Activated CD4-positive, alpha-beta T cell treated with anti-CD3 and anti-CD28 coated beads for 36 hours (primary cell): Measurements from ENCODE around the gene SYNGR1. TPM values are rescaled to one million over a fixed set of nuclear protein-coding genes. Genes with fewer than 3 reads are reported as not detected.
"Not testable (repeated sequence)": the region's sequence is repeated elsewhere in the genome, so short reads cannot be mapped to it uniquely, and the experiment has no call there.

Experiments used
- ATAC-seq: fragments of 200-7000 bp; cut with Tn5 transposase; one replicate; pipeline ENCODE4 v1.10.0; 2021; ENCODE audit warnings: mild to moderate bottlenecking, moderate library complexity
- CTCF ChIA-PET: fragments of 350-600 bp; sonication (Branson Sonifier 250); formaldehyde crosslinking; loops from one replicate; lab custom pipeline; 2021; ENCODE audit warnings: antibody characterized with exemption; lab: Charles Lee
- POLR2A ChIA-PET: fragments of 350-600 bp; sonication (Branson Sonifier 250); formaldehyde crosslinking; loops from one replicate; lab custom pipeline; 2021; ENCODE audit warnings: antibody characterized with exemption, inconsistent platforms; lab: Charles Lee
- DNase-seq: peaks from one replicate; pipeline ENCODE4 v3.0.0-alpha.2; 2020
- H3K27ac Mint-ChIP-seq: one replicate; pipeline ENCODE4 v1.8.0; 2021; ENCODE audit warnings: mixed read lengths
- H3K27me3 Mint-ChIP-seq: one replicate; pipeline ENCODE4 v1.8.0; 2021; ENCODE audit warnings: mixed read lengths
- H3K36me3 Mint-ChIP-seq: one replicate; pipeline ENCODE4 v1.8.0; 2021; ENCODE audit warnings: low read depth, mixed read lengths
- H3K4me1 Mint-ChIP-seq: one replicate; pipeline ENCODE4 v1.8.0; 2021; ENCODE audit warnings: mixed read lengths
- H3K4me3 Mint-ChIP-seq: one replicate; pipeline ENCODE4 v1.8.0; 2021; ENCODE audit warnings: mild to moderate bottlenecking, moderate library complexity, mixed read lengths
- H3K9me3 Mint-ChIP-seq: one replicate; pipeline ENCODE4 v1.8.0; 2021; ENCODE audit warnings: low read depth, mixed read lengths
- intact Hi-C, 2 experiments: fragments of 100-400 bp; cut with DNase I in 1 of 2; cut with micrococcal nuclease in 1 of 2; formaldehyde crosslinking; loops; one replicate each; pipeline versions ENCODE4 v1.14.2 to v1.15.1; 2022 to 2024; cut with DNase I, micrococcal nuclease
- total RNA-seq, 2 experiments: library from RNA; stranded (reverse); gene quantifications; one replicate each; pipeline ENCODE4 v1.2.3, GENCODE V29; 2021

SYNGR1 gene
- total RNA-seq, 2 experiments from 2014 or later = 0.58 to 0.89 TPM

GRCh38 chr22:39409516-39410029 is 59.8 kb downstream of the SYNGR1 start:
- peaks cover 20% of the 10 kb centered on the region for H3K36me3 Mint-ChIP-seq
- H3K9me3 Mint-ChIP-seq = no peaks in the 10 kb centered on the region
- intact Hi-C loops = loop anchor here in 1 of 2 experiments (10.0 kb wide), 1 partner anchor 105 kb away; no protein-coding TSS in a partner anchor
- H3K4me3 Mint-ChIP-seq = no peak overlapping the region
- H3K27me3 Mint-ChIP-seq = no peaks in the 10 kb centered on the region
- no peak for DNase-seq
- no peak overlapping the region for H3K27ac Mint-ChIP-seq
- no peak for ATAC-seq
- CTCF ChIA-PET = interaction anchor here (0.7 kb wide), 1 partner anchor 258 kb away, joined by 3 read pairs; no protein-coding TSS in a partner anchor
- POLR2A ChIA-PET = interaction anchor here (0.6 kb wide), 1 partner anchor 511 kb away, joined by 6 read pairs; no protein-coding TSS in a partner anchor
- peaks cover 80% of the 10 kb centered on the region for H3K4me1 Mint-ChIP-seq

GRCh38 chr22:39410264-39410663 is 60.5 kb downstream of the SYNGR1 start:
- Mint-ChIP-seq H3K9me3 (no peaks in the 10 kb centered on the region), H3K36me3 (peaks cover 16% of the 10 kb centered on the region), H3K27ac (no peak overlapping the region), H3K4me1 (peaks cover 80% of the 10 kb centered on the region), H3K27me3 (no peaks in the 10 kb centered on the region), H3K4me3 (no peak overlapping the region)
- intact Hi-C loops = no loop called here
- no peak for DNase-seq
- ChIA-PET POLR2A (interaction anchor here (0.6 kb wide), 1 partner anchor 91 kb away, joined by 3 read pairs; the partner anchor contains the start of gene RPL3), CTCF (interaction anchor here (0.7 to 1.7 kb wide), 4 partner anchors 9 to 257 kb away, joined by 3 to 8 read pairs (median 3); partner anchors contain the start of gene TAB1)
- ATAC-seq = no peak

DNA sequence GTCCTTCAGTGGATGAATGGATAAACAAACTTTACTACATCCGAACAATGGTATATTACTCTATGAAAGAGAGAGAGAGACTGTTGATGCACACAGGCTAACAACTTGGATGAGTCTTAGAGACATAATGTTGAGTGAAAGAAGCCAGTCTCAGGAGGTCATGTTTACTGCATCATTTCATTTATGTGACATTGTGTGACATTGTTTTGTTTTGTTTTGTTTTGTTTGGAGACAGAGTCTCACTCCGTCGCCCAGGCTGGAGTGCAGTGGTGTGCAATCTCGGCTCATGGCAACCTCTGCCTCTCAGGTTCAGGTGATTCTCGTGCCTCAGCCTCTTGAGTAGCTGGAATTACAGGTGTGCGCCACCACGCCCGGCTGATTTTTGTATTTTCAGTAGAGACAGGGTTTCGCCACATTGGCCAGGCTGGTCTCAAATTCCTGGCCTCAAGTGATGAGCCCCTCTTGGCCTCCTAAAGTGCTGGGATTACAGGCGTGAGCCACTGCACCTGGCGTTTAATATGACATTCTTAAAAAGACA is 62.1 kb downstream of the SYNGR1 start:
- not testable (repeated sequence) for H3K27me3 Mint-ChIP-seq, H3K9me3 Mint-ChIP-seq
- intact Hi-C loops = loop anchor here in 1 of 2 experiments (1.0 kb wide), 1 partner anchor 13 kb away; the partner anchor contains the start of gene TAB1

GRCh38 chr22:39413204-39413603 is 63.4 kb downstream of the SYNGR1 start:
- H3K27me3 Mint-ChIP-seq, intact Hi-C loops, H3K27ac Mint-ChIP-seq, ATAC-seq, DNase-seq, H3K9me3 Mint-ChIP-seq: not testable (repeated sequence)
- peaks cover 16% of the 10 kb centered on the region for H3K36me3 Mint-ChIP-seq
- POLR2A ChIA-PET = interaction anchor here (0.6 to 1.5 kb wide), 2 partner anchors 14 to 116 kb away, joined by 3 to 6 read pairs; partner anchors contain the start of gene TAB1
- H3K4me3 Mint-ChIP-seq = peak overlapping the region; percentile 15
- CTCF ChIA-PET = interaction anchor here (0.8 to 1.7 kb wide), 3 partner anchors 10 to 23 kb away, joined by 4 to 7 read pairs (median 5); partner anchors contain the start of gene TAB1
- H3K4me1 Mint-ChIP-seq = peaks cover 73% of the 10 kb centered on the region

More for the DNA sequence above, 62.1 kb downstream of the SYNGR1 start:
- ATAC-seq, DNase-seq, H3K4me3 Mint-ChIP-seq: not testable (repeated sequence)
- ChIA-PET CTCF (interaction anchor here (0.7 to 1.7 kb wide), 4 partner anchors 9 to 117 kb away, joined by 3 to 7 read pairs (median 4); partner anchors contain the start of gene TAB1), POLR2A (interaction anchor here (0.7 kb wide), 1 partner anchor 1399 kb away, joined by 6 read pairs; no protein-coding TSS in a partner anchor)
- H3K4me1 Mint-ChIP-seq = peaks cover 83% of the 10 kb centered on the region
- peaks cover 14% of the 10 kb centered on the region for H3K36me3 Mint-ChIP-seq
- peak overlapping the region; percentile 60 for H3K27ac Mint-ChIP-seq

DNA sequence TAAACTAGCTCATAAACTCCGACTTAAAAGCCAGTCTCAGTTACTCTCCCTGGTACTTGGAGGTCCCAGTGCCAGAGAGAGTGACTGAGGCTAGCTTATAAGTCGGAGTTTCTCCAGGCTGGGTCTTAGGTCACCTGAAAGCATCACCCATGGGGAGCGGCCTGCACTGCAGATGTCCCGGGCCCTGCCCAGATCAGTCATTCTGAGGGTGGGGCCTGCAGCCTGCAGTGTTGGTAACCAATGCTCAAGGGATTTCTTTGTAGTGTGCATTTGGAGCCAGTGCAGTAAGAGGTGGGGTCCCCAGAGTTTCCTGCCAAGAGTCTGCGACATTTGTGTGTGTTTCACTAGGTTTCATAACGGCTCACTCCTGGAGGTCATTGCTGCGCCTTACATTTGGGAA is 64.6 kb downstream of the SYNGR1 start:
- ChIA-PET CTCF (interaction anchor here (0.6 kb wide), 1 partner anchor 1934 kb away, joined by 3 read pairs; no protein-coding TSS in a partner anchor), POLR2A (no interaction called here)
- H3K36me3 Mint-ChIP-seq = peaks cover 25% of the 10 kb centered on the region
- H3K4me1 Mint-ChIP-seq = peaks cover 62% of the 10 kb centered on the region
- H3K9me3 Mint-ChIP-seq = no peaks in the 10 kb centered on the region
- no peaks in the 10 kb centered on the region for H3K27me3 Mint-ChIP-seq
- H3K4me3 Mint-ChIP-seq = no peak overlapping the region
- DNase-seq = peak; percentile 36
- intact Hi-C loops = no loop called here
- H3K27ac Mint-ChIP-seq = peak overlapping the region; percentile 9
- peak; percentile 39 for ATAC-seq

GRCh38 chr22:39414886-39415285 is 65.1 kb downstream of the SYNGR1 start:
- ATAC-seq (no peak), DNase-seq (no peak)
- H3K9me3 Mint-ChIP-seq = no peaks in the 10 kb centered on the region
- CTCF ChIA-PET = interaction anchor here (0.6 kb wide), 1 partner anchor 13 kb away, joined by 3 read pairs; no protein-coding TSS in a partner anchor
- peaks cover 27% of the 10 kb centered on the region for H3K36me3 Mint-ChIP-seq
- intact Hi-C loops = no loop called here
- H3K4me1 Mint-ChIP-seq = peaks cover 57% of the 10 kb centered on the region
- no peaks in the 10 kb centered on the region for H3K27me3 Mint-ChIP-seq
- no peak overlapping the region for H3K4me3 Mint-ChIP-seq
- POLR2A ChIA-PET = no interaction called here
- H3K27ac Mint-ChIP-seq = no peak overlapping the region

DNA sequence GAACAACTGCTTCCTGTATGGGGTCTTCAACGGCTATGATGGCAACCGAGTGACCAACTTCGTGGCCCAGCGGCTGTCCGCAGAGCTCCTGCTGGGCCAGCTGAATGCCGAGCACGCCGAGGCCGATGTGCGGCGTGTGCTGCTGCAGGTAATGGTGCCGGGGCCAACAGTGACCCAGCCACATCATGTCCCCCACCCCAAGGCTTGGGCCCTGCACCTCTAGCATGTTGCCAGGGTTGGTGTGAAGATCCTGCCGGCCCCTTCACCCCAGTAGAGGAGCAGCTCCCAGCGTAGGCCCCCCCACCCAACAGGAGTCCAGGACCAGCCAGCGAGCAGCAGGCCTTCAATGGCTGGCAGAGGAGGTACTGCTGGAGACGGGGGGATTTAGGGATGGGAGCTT is 65.7 kb downstream of the SYNGR1 start:
- H3K27me3 Mint-ChIP-seq = no peaks in the 10 kb centered on the region
- H3K9me3 Mint-ChIP-seq = no peaks in the 10 kb centered on the region
- intact Hi-C loops = no loop called here
- ATAC-seq (no peak), DNase-seq (no peak)
- CTCF ChIA-PET = interaction anchor here (0.6 to 0.8 kb wide), 2 partner anchors 13 to 33 kb away, joined by 3 read pairs; no protein-coding TSS in a partner anchor
- H3K4me1 Mint-ChIP-seq = peaks cover 57% of the 10 kb centered on the region
- no peak overlapping the region for H3K4me3 Mint-ChIP-seq
- no peak overlapping the region for H3K27ac Mint-ChIP-seq
- POLR2A ChIA-PET = no interaction called here
- H3K36me3 Mint-ChIP-seq = peaks cover 27% of the 10 kb centered on the region

- no peak for ATAC-seq
- ChIA-PET CTCF (interaction anchor here (0.6 to 0.8 kb wide), 3 partner anchors 32 to 869 kb away, joined by 3 to 4 read pairs (median 3); no protein-coding TSS in a partner anchor), POLR2A (no interaction called here)
These were observed 66.5 kb downstream of the SYNGR1 start for GRCh38 chr22:39416319-39416718.

GRCh38 chr22:39417641-39418040 is 67.8 kb downstream of the SYNGR1 start:
- CTCF ChIA-PET = no interaction called here
- POLR2A ChIA-PET = interaction anchor here (0.6 kb wide), 1 partner anchor 29 kb away, joined by 3 read pairs; no protein-coding TSS in a partner anchor
- ATAC-seq = no peak

More at GRCh38 chr22:39416319-39416718, 66.5 kb downstream of the SYNGR1 start:
- H3K36me3 Mint-ChIP-seq = peaks cover 29% of the 10 kb centered on the region
- no peak overlapping the region for H3K4me3 Mint-ChIP-seq
- peaks cover 49% of the 10 kb centered on the region for H3K4me1 Mint-ChIP-seq
- no peaks in the 10 kb centered on the region for H3K9me3 Mint-ChIP-seq
- intact Hi-C loops = no loop called here
- no peaks in the 10 kb centered on the region for H3K27me3 Mint-ChIP-seq
- peak; percentile 17 for DNase-seq
- no peak overlapping the region for H3K27ac Mint-ChIP-seq

GRCh38 chr22:39418696-39419095 is 68.9 kb downstream of the SYNGR1 start:
- DNase-seq (no peak), ATAC-seq (no peak)
- no peaks in the 10 kb centered on the region for H3K9me3 Mint-ChIP-seq
- ChIA-PET POLR2A (no interaction called here), CTCF (no interaction called here)
- peaks cover 27% of the 10 kb centered on the region for H3K4me1 Mint-ChIP-seq
- no peaks in the 10 kb centered on the region for H3K27me3 Mint-ChIP-seq
- no peak overlapping the region for H3K27ac Mint-ChIP-seq
- intact Hi-C loops = no loop called here
- H3K4me3 Mint-ChIP-seq = no peak overlapping the region
- peaks cover 35% of the 10 kb centered on the region for H3K36me3 Mint-ChIP-seq

More at GRCh38 chr22:39417641-39418040, 67.8 kb downstream of the SYNGR1 start:
- no peak for DNase-seq
- H3K36me3 Mint-ChIP-seq = peaks cover 34% of the 10 kb centered on the region
- no peak overlapping the region for H3K4me3 Mint-ChIP-seq
- H3K9me3 Mint-ChIP-seq = no peaks in the 10 kb centered on the region
- H3K4me1 Mint-ChIP-seq = peaks cover 38% of the 10 kb centered on the region
- H3K27ac Mint-ChIP-seq = no peak overlapping the region
- intact Hi-C loops = no loop called here
- H3K27me3 Mint-ChIP-seq = no peaks in the 10 kb centered on the region

DNA sequence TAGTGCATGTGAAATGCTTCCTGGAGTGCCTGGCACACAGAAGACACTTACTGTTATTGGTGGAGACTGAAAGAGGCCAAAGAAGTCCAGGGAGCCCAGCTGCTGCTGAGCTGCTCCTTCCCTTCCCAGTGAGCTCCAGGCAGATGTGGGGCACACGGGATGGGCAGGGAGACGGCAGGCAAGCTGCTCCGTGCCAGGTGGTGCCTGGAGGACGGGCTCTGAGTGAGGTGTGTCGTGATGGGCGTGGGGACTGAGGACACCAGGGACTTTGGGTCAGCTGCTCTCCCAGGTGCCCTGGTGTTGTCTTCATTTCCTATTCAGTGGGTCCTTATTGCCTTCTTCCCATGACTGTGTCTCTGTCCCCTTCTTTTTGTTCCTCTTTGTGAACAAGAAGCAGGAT is 69.3 kb downstream of the SYNGR1 start:
- ATAC-seq (no peak), DNase-seq (no peak)
- POLR2A ChIA-PET = no interaction called here
- intact Hi-C loops = no loop called here
- Mint-ChIP-seq H3K27me3 (no peaks in the 10 kb centered on the region), H3K36me3 (peaks cover 38% of the 10 kb centered on the region), H3K4me1 (peaks cover 23% of the 10 kb centered on the region), H3K4me3 (no peak overlapping the region), H3K9me3 (no peaks in the 10 kb centered on the region), H3K27ac (no peak overlapping the region)
- CTCF ChIA-PET = no interaction called here
